H9 (cell line): ENCODE results near the gene TTLL9. TPM values are rescaled to one million over a fixed set of nuclear protein-coding genes. Genes with fewer than 3 reads are reported as not detected.

Source experiments
- DNase-seq: peaks from one replicate; pipeline ENCODE4 v3.0.0-alpha.2; 2017
- H2AFZ ChIP-seq: one replicate; pipeline ENCODE4 v1.6.1; 2013; ENCODE audit warnings: mild to moderate bottlenecking, low read length, control low read depth, moderate library complexity
- H2AK5ac ChIP-seq: 2 replicates; pipeline ENCODE4 v1.6.1; 2013; ENCODE audit warnings: low read length, control low read depth, mixed read lengths; ENCODE audit not compliant: insufficient read length
- H2BK120ac ChIP-seq: one replicate; pipeline ENCODE4 v1.6.1; 2013; ENCODE audit warnings: low read depth, mild to moderate bottlenecking, low read length, control low read depth, inconsistent platforms; ENCODE audit not compliant: poor library complexity, severe bottlenecking
- H2BK12ac ChIP-seq: 2 replicates; pipeline ENCODE4 v1.6.1; 2013; ENCODE audit warnings: low read length, control low read depth, mixed read lengths, low read depth; ENCODE audit not compliant: insufficient read length
- H2BK15ac ChIP-seq: 2 replicates; pipeline ENCODE4 v1.6.1; 2013; ENCODE audit warnings: low read depth, low read length, control low read depth
- H2BK20ac ChIP-seq: one replicate; pipeline ENCODE4 v1.6.1; 2013; ENCODE audit warnings: low read depth, mild to moderate bottlenecking, low read length, control low read depth, inconsistent platforms; ENCODE audit not compliant: poor library complexity, severe bottlenecking
- H2BK5ac ChIP-seq: 2 replicates; pipeline ENCODE4 v1.6.1; 2013; ENCODE audit warnings: low read length, control low read depth, mixed read lengths; ENCODE audit not compliant: insufficient read length
- H3K14ac ChIP-seq: 2 replicates; pipeline ENCODE4 v1.6.1; 2013; ENCODE audit warnings: low read length, control low read depth; ENCODE audit not compliant: insufficient read depth
- H3K18ac ChIP-seq: 2 replicates; pipeline ENCODE4 v1.6.1; 2013; ENCODE audit warnings: low read depth, mild to moderate bottlenecking, mixed read lengths, low read length, control low read depth; ENCODE audit not compliant: insufficient read length
- H3K23ac ChIP-seq: 2 replicates; pipeline ENCODE4 v1.6.1; 2013; ENCODE audit warnings: low read length, control low read depth, mixed read lengths, low read depth; ENCODE audit not compliant: insufficient read length
- H3K23me2 ChIP-seq: 2 replicates; pipeline ENCODE4 v1.6.1; 2013; ENCODE audit warnings: low read depth, mild to moderate bottlenecking, mixed read lengths, low read length, control low read depth; ENCODE audit not compliant: insufficient read length, poor library complexity, severe bottlenecking
- H3K27ac ChIP-seq: 2 replicates; pipeline ENCODE4 v1.5.1; 2013; ENCODE audit warnings: low read length, control low read depth, mixed read lengths, low read depth; ENCODE audit not compliant: insufficient read length
- H3K27me3 ChIP-seq: 2 replicates; pipeline ENCODE4 v1.6.1; 2013; ENCODE audit warnings: low read length, control low read depth, inconsistent platforms; ENCODE audit not compliant: insufficient read depth
- H3K4ac ChIP-seq: 2 replicates; pipeline ENCODE4 v1.6.1; 2013; ENCODE audit warnings: low read depth, mild to moderate bottlenecking, control low read depth, inconsistent platforms, low read length, moderate library complexity
- H3K4me1 ChIP-seq: 2 replicates; pipeline ENCODE4 v1.6.1; 2013; ENCODE audit warnings: low read length, control low read depth, inconsistent platforms; ENCODE audit not compliant: insufficient read depth
- H3K4me2 ChIP-seq: 2 replicates; pipeline ENCODE4 v1.6.1; 2013; ENCODE audit warnings: low read length, control low read depth, mixed read lengths; ENCODE audit not compliant: insufficient read length, insufficient read depth
- H3K56ac ChIP-seq: 2 replicates; pipeline ENCODE4 v1.6.1; 2013; ENCODE audit warnings: low read depth, mild to moderate bottlenecking, mixed read lengths, low read length, control low read depth; ENCODE audit not compliant: insufficient read length
- H3K79me1 ChIP-seq: 2 replicates; pipeline ENCODE4 v1.6.1; 2013; ENCODE audit warnings: low read depth, mild to moderate bottlenecking, moderate library complexity, low read length, control low read depth, inconsistent platforms; ENCODE audit not compliant: insufficient read depth, poor library complexity, severe bottlenecking
- H3K79me2 ChIP-seq: 2 replicates; pipeline ENCODE4 v1.6.1; 2013; ENCODE audit warnings: low read length, control low read depth, inconsistent platforms; ENCODE audit not compliant: insufficient read depth
- H3K9ac ChIP-seq: 2 replicates; pipeline ENCODE4 v1.6.1; 2013; ENCODE audit warnings: low read length, control low read depth, mixed read lengths; ENCODE audit not compliant: insufficient read length; ENCODE audit errors: extremely low read depth
- H3K9me3 ChIP-seq: one replicate; pipeline ENCODE4 v1.6.1; 2013; ENCODE audit warnings: low read depth, low read length, inconsistent platforms; ENCODE audit not compliant: control insufficient read depth
- H3T11ph ChIP-seq: one replicate; pipeline ENCODE4 v1.6.1; 2013; ENCODE audit warnings: mild to moderate bottlenecking, low read length, control low read depth, inconsistent platforms
- H4K20me1 ChIP-seq: one replicate; pipeline ENCODE4 v1.6.1; 2013; ENCODE audit not compliant: control insufficient read depth, insufficient read length, insufficient read depth
- H4K5ac ChIP-seq: 2 replicates; pipeline ENCODE4 v1.6.1; 2013; ENCODE audit warnings: low read depth, mild to moderate bottlenecking, mixed read lengths, low read length, control low read depth; ENCODE audit not compliant: insufficient read length
- H4K8ac ChIP-seq: replicated peaks from 2 replicates; pipeline ENCODE4 v1.6.1; 2013; ENCODE audit warnings: low read length, control low read depth, mixed read lengths, low read depth; ENCODE audit not compliant: insufficient read length
- H4K91ac ChIP-seq: 2 replicates; pipeline ENCODE4 v1.6.1; 2013; ENCODE audit warnings: low read depth, mild to moderate bottlenecking, moderate library complexity, mixed read lengths, low read length, control low read depth; ENCODE audit not compliant: insufficient read length
- H3K27ac Mint-ChIP-seq, 3 experiments: 2 replicates in 2 of 3; 3 replicates in 1 of 3; pipeline ENCODE4 v1.8.0; 2020 to 2021; ENCODE audit warnings: mixed read lengths in 3 of 3, mild to moderate bottlenecking in 1 of 3, moderate library complexity in 1 of 3
- H3K27me3 Mint-ChIP-seq: 2 replicates; pipeline ENCODE4 v1.8.0; 2021; ENCODE audit warnings: low read depth, mild to moderate bottlenecking, moderate library complexity, mixed read lengths
- H3K36me3 Mint-ChIP-seq, 3 experiments: 2 replicates in 2 of 3; 3 replicates in 1 of 3; pipeline ENCODE4 v1.8.0; 2020 to 2021; ENCODE audit warnings: low read depth in 3 of 3, mixed read lengths in 3 of 3; ENCODE audit not compliant: insufficient read depth in 1 of 3
- H3K4me1 Mint-ChIP-seq, 2 experiments: 2 replicates each; pipeline ENCODE4 v1.8.0; 2020; ENCODE audit warnings: mixed read lengths in 2 of 2
- H3K4me3 Mint-ChIP-seq, 2 experiments: 2 replicates in 1 of 2; 3 replicates in 1 of 2; pipeline ENCODE4 v1.8.0; 2020 to 2021; ENCODE audit warnings: mild to moderate bottlenecking in 2 of 2, mixed read lengths in 2 of 2, moderate library complexity in 1 of 2
- H3K9me3 Mint-ChIP-seq, 2 experiments: 2 replicates in 1 of 2; 3 replicates in 1 of 2; pipeline ENCODE4 v1.8.0; 2020; ENCODE audit warnings: mild to moderate bottlenecking in 2 of 2, mixed read lengths in 2 of 2, moderate library complexity in 1 of 2
- CTCF ChIP-seq: fragments of 200-600 bp; sonication (generic); conservative IDR thresholded peaks from 3 replicates; pipeline ENCODE4 v1.8.0; 2021; ENCODE audit warnings: antibody characterized with exemption, mild to moderate bottlenecking
- WGBS: extraction: QIAGEN DNeasy Blood & Tissue Kit; methylation state at CpG from one replicate; pipeline ENCODE4 v1.1.7; 2013; ENCODE audit warnings: missing lambda C conversion rate, low lambda C conversion rate, mixed read lengths; ENCODE audit not compliant: insufficient read length; ENCODE audit errors: extremely low coverage; 5-methylcytosine and 5-hydroxymethylcytosine counted together
- total RNA-seq: library from RNA; stranded (reverse); gene quantifications from 2 replicates; pipeline ENCODE4 v1.2.1, GENCODE V29; 2021

Gene TTLL9
- total RNA-seq, 1 experiment from 2014 or later = 0.20 TPM

GRCh38 chr20:31937820-31938219, 67.4 kb downstream of the TTLL9 start:
- no CpG with 5 or more reads among the region's 1 CpG for WGBS
- H3K79me2 ChIP-seq = no peaks in the 10 kb centered on the region
- no peak overlapping the region for H2AFZ ChIP-seq
- no peaks in the 10 kb centered on the region for H3K79me1 ChIP-seq
- no peak overlapping the region for H3K23ac ChIP-seq
- no peak overlapping the region for H4K91ac ChIP-seq
- H2BK12ac ChIP-seq = no peak overlapping the region
- no peak overlapping the region for H4K5ac ChIP-seq
- no peak overlapping the region for H3K27ac ChIP-seq
- Mint-ChIP-seq H3K4me1 (peaks cover 19 to 21% of the 10 kb centered on the region in 2 experiments), H3K27me3 (peaks cover 5% of the 10 kb centered on the region; the same call in 1 of the 2 replicates), H3K36me3 (no peaks in the 10 kb centered on the region), H3K9me3 (no peaks in the 10 kb centered on the region), H3K4me3 (no peak overlapping the region), H3K27ac (no peak overlapping the region)
- H3K56ac ChIP-seq = no peak overlapping the region
- no peak for TF ChIP-seq CTCF
- no peak for DNase-seq
- no peaks in the 10 kb centered on the region for H3K9me3 ChIP-seq
- no peak overlapping the region for H2AK5ac ChIP-seq
- H2BK120ac ChIP-seq = no peak overlapping the region
- no peak overlapping the region for H3K18ac ChIP-seq
- H3K14ac ChIP-seq = no peak overlapping the region
- H3T11ph ChIP-seq = no peak overlapping the region
- H3K4ac ChIP-seq = no peak overlapping the region
- no peak overlapping the region for H2BK15ac ChIP-seq
- no peaks in the 10 kb centered on the region for H3K23me2 ChIP-seq
- H3K4me2 ChIP-seq = no peak overlapping the region
- no peaks in the 10 kb centered on the region for H3K4me1 ChIP-seq
- H4K8ac ChIP-seq = no peak overlapping the region
- no peak overlapping the region for H3K9ac ChIP-seq
- no peak overlapping the region for H2BK5ac ChIP-seq
- H2BK20ac ChIP-seq = no peak overlapping the region
- H4K20me1 ChIP-seq = peaks cover 3% of the 10 kb centered on the region
- 0 out of 2 replicates have a peak, but pooled peaks cover 2% of the 10 kb centered on the region for H3K27me3 ChIP-seq
